HepG2 (cell line): ENCODE results near the gene RCOR1. TPM values are rescaled to one million over a fixed set of nuclear protein-coding genes. Genes with fewer than 3 reads are reported as not detected.

Source experiments
- BCL6 ChIP-seq: IDR thresholded peaks from 2 replicates; pipeline ENCODE4 v1.6.1; 2016; ENCODE audit warnings: missing genetic modification reagents, missing compliant biosample characterization
- BHLHE40 ChIP-seq: IDR thresholded peaks from 2 replicates; pipeline ENCODE4 v1.6.1; 2011; ENCODE audit warnings: low read length, improper control_type of control experiment
- EHMT2 ChIP-seq: fragments of 200-600 bp; sonication (generic); IDR thresholded peaks from 2 replicates; pipeline ENCODE4 v1.7.0; 2017; ENCODE audit warnings: antibody characterized with exemption, low read depth, low read length, borderline replicate concordance
- FOXJ3 ChIP-seq: sonication (generic); formaldehyde crosslinking; IDR thresholded peaks from 2 replicates; pipeline ENCODE4 v1.4.0; 2020; ENCODE audit warnings: missing genetic modification reagents, mild to moderate bottlenecking, borderline replicate concordance
- HNRNPH1 ChIP-seq: fragments of 200-400 bp; formaldehyde crosslinking; optimal IDR thresholded peaks from 2 replicates; pipeline ENCODE3; 2017; ENCODE audit warnings: mild to moderate bottlenecking, low read depth, low read length
- IKZF4 ChIP-seq: sonication (generic); formaldehyde crosslinking; IDR thresholded peaks from 2 replicates; pipeline ENCODE4 v1.5.1; 2020; ENCODE audit warnings: borderline replicate concordance, mild to moderate bottlenecking, low read depth, missing genetic modification reagents; ENCODE audit errors: not compliant biosample characterization
- JDP2 ChIP-seq: sonication (generic); formaldehyde crosslinking; IDR thresholded peaks from 2 replicates; pipeline ENCODE4 v1.8.1; 2022; ENCODE audit warnings: missing genetic modification reagents, borderline replicate concordance
- KAT8 ChIP-seq: IDR thresholded peaks from 2 replicates; pipeline ENCODE4 v1.6.1; 2016; ENCODE audit warnings: missing genetic modification reagents, missing compliant biosample characterization
- KLF16 ChIP-seq, 2 experiments: sonication (generic) in 1 of 2; formaldehyde crosslinking in 1 of 2; IDR thresholded peaks; 2 replicates each; pipeline versions ENCODE4 v1.6.1 to v1.8.0; 2016 to 2023; ENCODE audit warnings: missing genetic modification reagents in 2 of 2, missing compliant biosample characterization in 1 of 2
- MATR3 ChIP-seq: sonication (generic); formaldehyde crosslinking; IDR thresholded peaks from 2 replicates; pipeline ENCODE4 v1.4.0; 2020; ENCODE audit warnings: missing genetic modification reagents
- MED1 ChIP-seq: sonication (generic); formaldehyde crosslinking; IDR thresholded peaks from 2 replicates; pipeline ENCODE4 v1.4.0; 2020; ENCODE audit warnings: missing genetic modification reagents
- NFKBIZ ChIP-seq: IDR thresholded peaks from 2 replicates; pipeline ENCODE4 v1.6.1; 2018; ENCODE audit warnings: missing genetic modification reagents, missing compliant biosample characterization
- SOX13 ChIP-seq, 3 experiments: fragments of 450-650 bp in 1 of 3; sonication (generic) in 1 of 3; formaldehyde crosslinking in 1 of 3; IDR thresholded peaks in 2 of 3; conservative IDR thresholded peaks in 1 of 3; 2 replicates each; pipeline versions ENCODE4 v1.5.0 to v1.6.1; 2016 to 2020; ENCODE audit warnings: antibody characterized with exemption in 1 of 3, mild to moderate bottlenecking in 1 of 3, missing compliant biosample characterization in 1 of 3, missing genetic modification reagents in 1 of 3, moderate library complexity in 1 of 3
- ZBTB4 ChIP-seq: sonication (generic); formaldehyde crosslinking; IDR thresholded peaks from 2 replicates; pipeline ENCODE4 v1.4.0; 2020; ENCODE audit warnings: missing genetic modification reagents, mild to moderate bottlenecking, borderline replicate concordance
- ZEB1 ChIP-seq: IDR thresholded peaks from 2 replicates; pipeline ENCODE4 v1.6.1; 2012; ENCODE audit warnings: mild to moderate bottlenecking, low read depth, inconsistent platforms; ENCODE audit not compliant: insufficient replicate concordance
- ZMYM3 ChIP-seq: sonication (generic); formaldehyde crosslinking; IDR thresholded peaks from 2 replicates; pipeline ENCODE4 v1.5.1; 2020; ENCODE audit warnings: mild to moderate bottlenecking, missing genetic modification reagents
- ZNF205 ChIP-seq: IDR thresholded peaks from 2 replicates; pipeline ENCODE4 v1.6.1; 2018; ENCODE audit warnings: missing biosample characterization, missing genetic modification reagents
- ZNF501 ChIP-seq: sonication (generic); formaldehyde crosslinking; IDR thresholded peaks from 2 replicates; pipeline ENCODE4 v1.5.1; 2020; ENCODE audit warnings: mild to moderate bottlenecking, moderate library complexity, missing genetic modification reagents
- ZNF547 ChIP-seq: sonication (generic); formaldehyde crosslinking; IDR thresholded peaks from 2 replicates; pipeline ENCODE4 v1.5.1; 2020; ENCODE audit warnings: mild to moderate bottlenecking, missing genetic modification reagents
- ZNF747 ChIP-seq: sonication (generic); formaldehyde crosslinking; IDR thresholded peaks from 2 replicates; pipeline ENCODE4 v1.8.1; 2023; ENCODE audit warnings: missing genetic modification reagents, mild to moderate bottlenecking, borderline replicate concordance
- ZNF776 ChIP-seq: sonication (generic); formaldehyde crosslinking; IDR thresholded peaks from 2 replicates; pipeline ENCODE4 v1.4.0; 2020; ENCODE audit warnings: mild to moderate bottlenecking, missing genetic modification reagents
- ZSCAN9 ChIP-seq: IDR thresholded peaks from 2 replicates; pipeline ENCODE4 v1.6.1; 2016; ENCODE audit warnings: borderline replicate concordance
- polyA plus RNA-seq, 8 experiments: library from polyadenylated mRNA; depleted of rRNA in 3 of 8; stranded (reverse) in 7 of 8; unstranded in 1 of 8; fragments of >200 nt; fragmentation: Illumina TruSeq in 4 of 8; extraction: Trizol in 4 of 8; gene quantifications; 2 replicates each; pipeline versions ENCODE4 v1.2.1 to v1.2.3, GENCODE V29; 2011 to 2016; ENCODE audit warnings: low read depth in 4 of 8, missing spikeins in 1 of 8, mixed read lengths in 1 of 8; ENCODE audit not compliant: insufficient read depth in 1 of 8
- total RNA-seq, 5 experiments: library from RNA; depleted of rRNA; stranded (reverse); fragments of >200 nt; fragmentation: Illumina TruSeq; extraction: Trizol; gene quantifications; 2 replicates each; pipeline ENCODE4 v1.2.3, GENCODE V29; 2016; ENCODE audit warnings: low read depth in 1 of 5
- TF ChIP-seq, protein P1 (sequence below): sonication (generic); formaldehyde crosslinking; IDR thresholded peaks from 2 replicates; pipeline ENCODE4 v1.5.0; 2020; ENCODE audit warnings: missing genetic modification reagents
- TF ChIP-seq, protein P2 (sequence below): IDR thresholded peaks from 2 replicates; pipeline ENCODE4 v1.6.1; 2016; ENCODE audit warnings: missing genetic modification reagents, missing compliant biosample characterization

The RCOR1 gene
- total and polyA plus RNA-seq, 2 of the 13 experiments (the other 11 are each of a cell fraction or from before 2014, with no cell fraction given) = 10.2 to 11.1 TPM

- TF ChIP-seq ZBTB4 (CRISPR knock-in tag) = 0 out of 2 replicates have a peak, but pooled peaks have one; percentile 71
- TF ChIP-seq SOX13 (IDR thresholded peaks at IDR 0.05) = no peak
- peak in 1 of 2 experiments; percentile 78; a peak in 2 of 4 replicates for TF ChIP-seq SOX13 (CRISPR knock-in tag; conservative IDR thresholded peaks at IDR 0.05 in 1 of 2, IDR thresholded peaks at IDR 0.05 in 1 of 2)
- no peak for TF ChIP-seq IKZF4 (CRISPR knock-in tag)
- TF ChIP-seq KAT8 (CRISPR knock-in tag) = peak; percentile 61; the same call in 1 of the 2 replicates
- no peak for TF ChIP-seq JDP2
- TF ChIP-seq, protein P1, sequence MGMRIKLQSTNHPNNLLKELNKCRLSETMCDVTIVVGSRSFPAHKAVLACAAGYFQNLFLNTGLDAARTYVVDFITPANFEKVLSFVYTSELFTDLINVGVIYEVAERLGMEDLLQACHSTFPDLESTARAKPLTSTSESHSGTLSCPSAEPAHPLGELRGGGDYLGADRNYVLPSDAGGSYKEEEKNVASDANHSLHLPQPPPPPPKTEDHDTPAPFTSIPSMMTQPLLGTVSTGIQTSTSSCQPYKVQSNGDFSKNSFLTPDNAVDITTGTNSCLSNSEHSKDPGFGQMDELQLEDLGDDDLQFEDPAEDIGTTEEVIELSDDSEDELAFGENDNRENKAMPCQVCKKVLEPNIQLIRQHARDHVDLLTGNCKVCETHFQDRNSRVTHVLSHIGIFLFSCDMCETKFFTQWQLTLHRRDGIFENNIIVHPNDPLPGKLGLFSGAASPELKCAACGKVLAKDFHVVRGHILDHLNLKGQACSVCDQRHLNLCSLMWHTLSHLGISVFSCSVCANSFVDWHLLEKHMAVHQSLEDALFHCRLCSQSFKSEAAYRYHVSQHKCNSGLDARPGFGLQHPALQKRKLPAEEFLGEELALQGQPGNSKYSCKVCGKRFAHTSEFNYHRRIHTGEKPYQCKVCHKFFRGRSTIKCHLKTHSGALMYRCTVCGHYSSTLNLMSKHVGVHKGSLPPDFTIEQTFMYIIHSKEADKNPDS (CRISPR knock-in tag) = no peak
- TF ChIP-seq ZMYM3 (CRISPR knock-in tag) = peak; percentile 73; the same call in 1 of the 2 replicates
- TF ChIP-seq KLF16 (CRISPR knock-in tag; IDR thresholded peaks at IDR 0.05) = peak in 1 of 2 experiments; percentile 45; a peak in 1 of 4 replicates
- TF ChIP-seq ZNF205 = peak; percentile 51; the same call in 1 of the 2 replicates
- TF ChIP-seq FOXJ3 = peak; percentile 83
- TF ChIP-seq ZNF776 (CRISPR knock-in tag) = no peak
- TF ChIP-seq ZEB1 = no peak
- TF ChIP-seq MED1 (CRISPR knock-in tag) = peak; percentile 73; the same call in 1 of the 2 replicates
- TF ChIP-seq EHMT2 = no peak
- TF ChIP-seq NFKBIZ (CRISPR knock-in tag) = 0 out of 2 replicates have a peak, but pooled peaks have one; percentile 19
- no peak for TF ChIP-seq ZNF547 (CRISPR knock-in tag)
- TF ChIP-seq BHLHE40 = no peak
- 0 out of 2 replicates have a peak, but pooled peaks have one; percentile 40 for TF ChIP-seq ZNF501
- TF ChIP-seq ZNF747 = no peak
- no peak for TF ChIP-seq HNRNPH1
- TF ChIP-seq, protein P2, sequence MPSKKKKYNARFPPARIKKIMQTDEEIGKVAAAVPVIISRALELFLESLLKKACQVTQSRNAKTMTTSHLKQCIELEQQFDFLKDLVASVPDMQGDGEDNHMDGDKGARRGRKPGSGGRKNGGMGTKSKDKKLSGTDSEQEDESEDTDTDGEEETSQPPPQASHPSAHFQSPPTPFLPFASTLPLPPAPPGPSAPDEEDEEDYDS = peak; percentile 40; the same call in 1 of the 2 replicates
- peak; percentile 24; the same call in 1 of the 2 replicates for TF ChIP-seq ZSCAN9 (CRISPR knock-in tag)
- 0 out of 2 replicates have a peak, but pooled peaks have one; percentile 60 for TF ChIP-seq BCL6 (CRISPR knock-in tag)
- TF ChIP-seq MATR3 (CRISPR knock-in tag) = no peak
Measured at GRCh38 chr14:102690509-102691286, 98.2 kb downstream of the RCOR1 start (continued).
